ENCODE measurements around the gene PITRM1.

PITRM1 gene

GRCh38 chr10:3208481-3209406 lies 36.2 kb upstream of the PITRM1 start:
- Histone ChIP-seq H3F3A (ENCODE audit: insufficient read depth, low read length) (no peaks in the 10 kb centered on the region), H3K36me3 (ENCODE audit: insufficient read depth, low read length) (no peaks in the 10 kb centered on the region), H3K4me2 (ENCODE audit: low read length) (no peak overlapping the region), H3K9me3 (ENCODE audit: low read length) (no peaks in the 10 kb centered on the region), H2AFZ (ENCODE audit: low read length) (no peak overlapping the region), H3K27me3 (ENCODE audit: insufficient read depth, low read length) (no peaks in the 10 kb centered on the region), H3K9ac (ENCODE audit: low read length) (no peak overlapping the region), H3K4me1 (ENCODE audit: insufficient read depth, low read length, severe bottlenecking) (no peaks in the 10 kb centered on the region), H4K20me1 (ENCODE audit: insufficient read depth, low read length) (no peaks in the 10 kb centered on the region), H3K79me2 (ENCODE audit: insufficient read depth, low read length) (no peaks in the 10 kb centered on the region), H3K4me3 (ENCODE audit: low read depth, low read length, poor library complexity, severe bottlenecking) (no peak overlapping the region), H3K27ac (ENCODE audit: low read depth, low read length, poor library complexity, severe bottlenecking) (no peak overlapping the region), H3K9me2 (ENCODE audit: low read depth, low read length) (no peaks in the 10 kb centered on the region)
- no peak for TF ChIP-seq EZH2 (IDR thresholded peaks at IDR 0.05; ENCODE audit: borderline replicate concordance, low read length)
- no peak for TF ChIP-seq CTCF (IDR thresholded peaks at IDR 0.05; ENCODE audit: low read length)

- Histone ChIP-seq H3K4me2 (ENCODE audit: low read length) (no peak overlapping the region), H3K9me2 (ENCODE audit: low read depth, low read length) (no peaks in the 10 kb centered on the region), H4K20me1 (ENCODE audit: insufficient read depth, low read length) (no peaks in the 10 kb centered on the region), H3K4me3 (ENCODE audit: low read depth, low read length, poor library complexity, severe bottlenecking) (no peak overlapping the region), H3K4me1 (ENCODE audit: insufficient read depth, low read length, severe bottlenecking) (no peaks in the 10 kb centered on the region), H3K9ac (ENCODE audit: low read length) (no peak overlapping the region), H3K36me3 (ENCODE audit: insufficient read depth, low read length) (no peaks in the 10 kb centered on the region), H3F3A (ENCODE audit: insufficient read depth, low read length) (no peaks in the 10 kb centered on the region), H3K79me2 (ENCODE audit: insufficient read depth, low read length) (no peaks in the 10 kb centered on the region), H2AFZ (ENCODE audit: low read length) (no peak overlapping the region), H3K27me3 (ENCODE audit: insufficient read depth, low read length) (no peaks in the 10 kb centered on the region), H3K9me3 (ENCODE audit: low read length) (no peaks in the 10 kb centered on the region), H3K27ac (ENCODE audit: low read depth, low read length, poor library complexity, severe bottlenecking) (no peak overlapping the region)
- TF ChIP-seq EZH2 (IDR thresholded peaks at IDR 0.05; ENCODE audit: borderline replicate concordance, low read length) (no peak), CTCF (IDR thresholded peaks at IDR 0.05; ENCODE audit: low read length) (no peak)
These were observed 34.8 kb upstream of the PITRM1 start for GRCh38 chr10:3207351-3207750.

GRCh38 chr10:3206511-3207157 lies 34.1 kb upstream of the PITRM1 start:
- Histone ChIP-seq H3K27ac (ENCODE audit: low read depth, low read length, poor library complexity, severe bottlenecking) (no peak overlapping the region), H4K20me1 (ENCODE audit: insufficient read depth, low read length) (no peaks in the 10 kb centered on the region), H3K36me3 (ENCODE audit: insufficient read depth, low read length) (no peaks in the 10 kb centered on the region), H3K4me3 (ENCODE audit: low read depth, low read length, poor library complexity, severe bottlenecking) (no peak overlapping the region), H3K79me2 (ENCODE audit: insufficient read depth, low read length) (no peaks in the 10 kb centered on the region), H3K9me2 (ENCODE audit: low read depth, low read length) (no peaks in the 10 kb centered on the region), H3F3A (ENCODE audit: insufficient read depth, low read length) (no peaks in the 10 kb centered on the region), H3K4me2 (ENCODE audit: low read length) (no peak overlapping the region), H3K4me1 (ENCODE audit: insufficient read depth, low read length, severe bottlenecking) (no peaks in the 10 kb centered on the region), H3K9ac (ENCODE audit: low read length) (no peak overlapping the region), H2AFZ (ENCODE audit: low read length) (no peak overlapping the region), H3K9me3 (ENCODE audit: low read length) (no peaks in the 10 kb centered on the region), H3K27me3 (ENCODE audit: insufficient read depth, low read length) (no peaks in the 10 kb centered on the region)
- no peak for TF ChIP-seq CTCF (IDR thresholded peaks at IDR 0.05; ENCODE audit: low read length)
- TF ChIP-seq EZH2 (IDR thresholded peaks at IDR 0.05; ENCODE audit: borderline replicate concordance, low read length) = no peak
